GM20431 (cell line): Measurements from ENCODE around the gene DBR1.
"Not testable (repeated sequence)": the region's sequence is repeated elsewhere in the genome, so short reads cannot be mapped to it uniquely, and the experiment has no call there.

ENCODE experiments used
- in situ Hi-C: fragments of 300-500 bp; cut with MseI, MboI; formaldehyde crosslinking; loops from one replicate; pipeline ENCODE4 v1.15.0; 2020; ENCODE audit warnings: low sequenced_read_pairs; ENCODE audit not compliant: unreplicated experiment

The DBR1 gene

GRCh38 chr3:138187296-138188012, 12.7 kb upstream of the DBR1 start, which contains the start of gene ARMC8:
TSS of gene ARMC8 (plus strand) at chr3:138187301. CDS start at chr3:138187555, 254 bp downstream.
- in situ Hi-C loops, result no loop called here

DNA sequence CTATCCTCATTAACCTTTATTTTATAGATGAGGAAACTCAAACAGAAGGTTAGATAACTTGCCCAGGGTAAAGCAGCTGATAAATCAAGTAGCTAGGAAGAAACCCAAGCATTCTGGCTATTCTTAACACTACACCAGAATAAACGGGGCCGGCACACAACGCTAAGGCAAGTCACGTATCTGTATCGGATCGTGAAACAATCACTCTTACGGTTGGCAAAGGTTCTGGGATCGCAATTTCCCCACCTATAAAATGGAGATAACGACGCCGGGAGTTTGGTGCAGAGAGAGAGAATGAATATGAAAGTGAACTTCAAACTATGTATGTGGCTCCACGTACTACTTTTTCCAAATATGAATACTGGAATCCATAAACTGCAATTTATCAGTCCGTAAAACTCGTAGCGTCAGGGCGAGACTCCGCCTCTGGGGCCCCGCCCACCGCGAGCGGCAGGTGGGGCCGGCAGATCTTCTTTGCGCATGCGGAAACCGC, 12.1 kb upstream of the DBR1 start:
- in situ Hi-C loops, result no loop called here

GRCh38 chr3:138186221-138186620, 11.5 kb upstream of the DBR1 start:
- in situ Hi-C loops, result no loop called here

GRCh38 chr3:138184994-138185393, 10.3 kb upstream of the DBR1 start:
- in situ Hi-C loops, result no loop called here

DNA sequence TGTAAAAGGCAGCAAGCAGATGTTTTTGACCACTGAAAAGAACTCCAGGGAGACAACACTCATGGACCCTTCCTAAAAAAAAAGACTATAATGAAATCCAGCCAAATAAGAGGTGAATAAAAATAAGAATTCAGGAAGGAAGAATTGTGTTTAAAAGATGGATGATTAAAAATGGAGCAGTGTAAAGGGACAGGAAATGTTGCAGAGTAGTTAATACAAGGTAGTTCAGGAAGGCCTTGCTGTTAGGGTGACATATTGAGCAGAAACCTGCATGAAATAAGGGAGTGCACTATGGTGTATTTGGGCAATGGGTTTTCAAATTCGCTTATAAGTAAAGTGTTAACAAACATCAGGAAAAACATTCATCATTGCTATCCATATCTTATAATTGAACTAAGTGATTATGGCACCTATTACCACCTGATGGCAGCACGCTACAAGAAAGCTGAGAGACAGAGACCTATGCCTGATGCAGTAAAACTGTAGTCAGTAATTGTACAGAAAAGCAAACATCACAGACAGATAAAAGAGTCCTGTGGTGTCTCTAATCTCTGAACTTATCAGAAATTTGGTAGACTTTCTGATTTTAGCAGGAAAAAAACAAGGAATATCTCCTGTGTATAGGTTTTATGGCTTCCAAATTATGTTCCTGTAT, 5.8 kb upstream of the DBR1 start:
- in situ Hi-C loops, result no loop called here

DNA sequence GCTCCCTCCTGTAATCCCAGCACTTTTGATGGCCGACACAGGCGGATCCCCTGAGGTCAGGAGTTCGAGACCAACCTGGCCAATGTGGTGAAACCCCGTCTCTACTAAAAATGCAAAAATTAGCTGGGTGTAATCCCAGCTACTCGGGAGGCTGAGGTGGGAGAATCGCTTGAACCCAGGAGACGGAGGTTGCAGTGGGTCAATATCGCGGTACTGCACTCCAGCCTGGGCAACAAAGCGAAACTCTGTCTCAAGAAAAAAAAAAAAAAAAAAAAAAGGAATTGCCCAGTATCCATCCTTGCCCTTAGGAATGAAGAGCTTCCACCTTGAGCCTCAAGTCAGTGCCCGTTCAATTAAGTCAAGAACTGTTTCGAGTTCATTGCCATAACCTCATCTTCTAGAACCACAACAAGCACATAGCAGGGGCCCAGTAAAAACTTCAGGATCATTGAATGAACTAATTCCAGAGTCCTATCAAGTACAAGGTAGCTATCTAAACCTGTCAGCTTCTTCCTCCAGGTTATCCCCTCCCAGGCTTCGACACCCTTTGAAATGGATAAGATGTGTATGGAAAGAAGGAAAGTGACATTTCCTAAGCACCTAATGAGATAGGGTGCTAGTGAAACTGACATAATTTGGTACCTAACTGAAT, 826 bp downstream of the DBR1 start:
- in situ Hi-C loops, result no loop called here

GRCh38 chr3:138172625-138173024, 2.1 kb downstream of the DBR1 start:
- in situ Hi-C loops, result no loop called here

DNA sequence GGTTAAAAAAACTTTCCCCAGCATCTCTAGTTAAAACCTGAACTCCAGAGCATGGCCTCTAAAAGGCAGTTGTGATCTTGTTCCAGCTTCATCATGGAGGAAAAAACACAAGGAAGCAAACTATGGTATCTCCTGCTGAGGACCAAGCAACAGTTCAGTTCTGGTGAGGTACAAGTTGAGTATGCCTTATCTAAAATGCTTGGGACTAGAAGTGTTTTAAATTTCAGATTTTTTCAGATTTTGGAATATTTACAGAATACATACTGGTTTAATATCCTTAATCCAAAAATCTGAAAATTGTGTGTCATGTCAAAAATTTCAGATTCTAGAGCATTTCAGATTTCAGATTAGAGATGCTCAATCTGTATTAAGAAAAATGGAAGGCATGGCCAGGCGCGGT, 9.7 kb downstream of the DBR1 start:
- in situ Hi-C loops, result no loop called here

- in situ Hi-C loops, result no loop called here
Observed at GRCh38 chr3:138157743-138158142, 17.0 kb downstream of the DBR1 start.

GRCh38 chr3:138154534-138154933, 20.2 kb downstream of the DBR1 start:
- in situ Hi-C loops, result no loop called here

GRCh38 chr3:138148503-138148902, 26.2 kb downstream of the DBR1 start:
- in situ Hi-C loops, result no loop called here

GRCh38 chr3:138142181-138142580, 32.5 kb downstream of the DBR1 start:
- in situ Hi-C loops, result not testable (repeated sequence)

DNA sequence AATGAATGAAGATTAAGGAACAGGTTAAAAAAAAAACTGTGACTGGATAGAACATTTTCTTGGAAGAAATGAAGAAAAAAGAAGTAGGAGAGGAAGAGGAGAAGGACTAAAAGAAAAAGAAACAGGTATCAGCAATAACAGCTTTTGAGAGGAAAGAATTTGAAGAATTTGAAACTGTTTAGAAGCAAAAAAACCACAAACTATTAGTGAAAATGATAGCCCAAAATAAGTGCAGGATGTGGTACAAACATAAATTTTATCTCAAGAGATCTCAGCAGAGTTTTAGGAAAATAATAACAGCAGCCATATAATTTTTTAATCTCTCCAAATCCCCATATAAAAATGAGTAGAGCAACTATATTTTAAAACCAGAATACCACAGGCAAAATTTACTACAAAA, 33.8 kb downstream of the DBR1 start:
- in situ Hi-C loops, result no loop called here

DNA sequence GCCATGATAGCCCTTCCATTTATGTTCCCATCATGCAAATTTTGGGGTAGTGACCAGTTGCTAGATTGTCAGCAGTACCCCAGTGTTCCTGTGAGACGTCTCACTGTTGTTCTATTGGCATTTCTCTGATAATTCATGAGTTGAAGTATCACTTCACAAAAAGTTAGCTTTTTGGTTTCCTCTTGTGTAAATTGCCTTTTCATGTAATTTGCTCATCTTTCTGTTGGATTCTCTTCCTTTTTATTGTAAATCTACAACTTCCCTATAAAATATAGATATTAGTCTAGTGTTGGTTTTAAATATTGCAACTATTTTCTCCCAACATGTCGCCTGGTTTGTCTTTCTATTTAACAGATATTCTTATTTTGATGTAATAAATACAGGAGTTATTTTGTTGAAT, 35.0 kb downstream of the DBR1 start:
- in situ Hi-C loops, result no loop called here

DNA sequence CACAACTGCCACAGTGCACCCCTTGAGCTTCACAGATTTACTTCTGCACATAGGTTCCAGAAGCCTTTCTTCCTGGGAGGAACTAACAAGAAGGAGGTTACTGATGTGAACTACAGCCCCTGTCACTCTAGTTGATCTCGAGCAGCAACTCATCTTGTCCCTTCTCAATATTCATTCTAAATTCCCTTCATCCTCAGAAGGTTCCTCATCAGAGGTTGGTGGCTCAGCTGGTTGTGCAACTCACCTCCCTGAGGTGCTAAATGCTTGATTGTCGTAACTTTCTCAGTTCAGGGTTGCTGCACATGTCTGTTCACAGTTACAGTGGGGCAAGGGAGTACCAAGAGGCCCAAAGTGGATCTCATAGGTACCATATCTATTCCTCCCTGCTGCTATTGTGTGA, 36.9 kb downstream of the DBR1 start:
- in situ Hi-C loops, result no loop called here

DNA sequence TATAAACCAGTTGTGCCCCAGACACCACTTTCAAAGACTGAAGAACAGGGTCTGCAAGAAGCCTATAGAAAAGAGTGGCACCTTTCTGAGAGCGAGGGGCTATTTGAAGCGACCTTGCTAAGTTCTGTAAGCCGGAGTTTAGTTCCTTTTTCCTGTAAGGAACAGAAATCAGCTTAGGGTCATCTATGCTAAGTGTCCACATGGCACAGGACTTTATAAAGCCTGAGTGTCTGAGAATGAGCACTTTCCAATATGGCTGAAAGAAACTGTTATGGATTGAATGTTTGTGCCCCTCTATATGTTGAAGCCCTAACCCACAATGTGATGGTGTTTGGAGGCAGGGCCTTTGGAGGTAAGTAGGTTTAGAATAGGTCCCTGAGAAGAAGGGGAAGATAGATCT, 38.5 kb downstream of the DBR1 start:
- in situ Hi-C loops, result no loop called here

DNA sequence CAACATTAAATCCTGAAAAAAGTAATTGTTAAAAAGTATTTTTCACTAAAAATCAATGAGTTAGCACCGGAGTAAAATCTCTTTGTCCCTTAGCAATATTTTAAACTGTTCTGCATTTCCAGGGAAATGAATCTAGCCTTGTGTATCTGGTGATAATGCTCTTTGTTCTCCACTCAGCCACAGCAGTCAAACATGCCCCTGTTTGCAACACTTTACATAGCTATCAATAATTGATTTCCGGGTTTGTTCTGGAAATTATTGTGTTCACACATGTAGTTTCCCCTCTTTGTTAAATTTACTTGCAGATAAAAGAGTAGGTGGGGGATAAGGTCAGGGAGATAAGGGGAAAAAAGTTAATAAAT, 38.9 kb downstream of the DBR1 start:
- in situ Hi-C loops, result no loop called here

GRCh38 chr3:138135146-138135832, 39.4 kb downstream of the DBR1 start:
- in situ Hi-C loops, result no loop called here

DNA sequence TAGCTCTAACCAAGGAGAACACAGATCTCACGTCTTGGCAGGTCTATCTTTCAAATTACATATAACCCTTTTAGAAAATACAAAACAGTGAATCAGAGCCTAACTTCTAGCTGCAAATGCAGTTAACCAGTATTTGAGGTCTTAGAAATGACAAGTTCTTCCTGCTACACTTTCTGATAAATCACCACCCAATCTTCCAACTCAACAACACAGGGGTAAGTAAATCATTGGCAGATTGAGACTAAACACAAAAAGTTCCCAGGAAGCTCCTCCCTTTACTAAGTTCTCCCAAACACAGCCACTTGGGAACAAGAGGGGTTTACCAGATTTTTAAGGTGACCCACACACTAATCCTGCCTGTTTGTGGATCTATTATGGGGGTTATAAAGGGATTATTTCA, 42.5 kb downstream of the DBR1 start, which contains the start of gene A4GNT:
TSS of gene A4GNT (minus strand) at position 152 of the 400 bp plus-strand sequence. CDS start 1,134 bp downstream, outside the sequence.
- in situ Hi-C loops, result no loop called here

GRCh38 chr3:138127636-138128365, 46.9 kb downstream of the DBR1 start:
- in situ Hi-C loops, result no loop called here
